Upper lobe of left lung (tissue), 4 donors: Measurements from ENCODE around the gene ANKRD13C.

Experiments
- POLR2A ChIP-seq, 4 donors: fragments of 450-650 bp; IDR thresholded peaks; one replicate each; pipeline ENCODE4 v1.5.1; 2016 to 2017; ENCODE audit warnings: antibody characterized with exemption in 4 of 4, mild to moderate bottlenecking in 2 of 4
- POLR2AphosphoS5 ChIP-seq, 2 donors: sonication (generic); formaldehyde crosslinking; IDR thresholded peaks; one replicate each; pipeline ENCODE4 v1.5.1; 2017; ENCODE audit warnings: antibody characterized with exemption in 2 of 2
- TF ChIP-seq, protein P1 (sequence below), 6 experiments: fragments of 450-650 bp in 4 of 6; fragments of 200-600 bp in 2 of 6; sonication (generic) in 2 of 6; IDR thresholded peaks; one replicate each; pipeline ENCODE4 v1.5.1; 2016 to 2019; ENCODE audit warnings: antibody characterized with exemption in 6 of 6

DNA sequence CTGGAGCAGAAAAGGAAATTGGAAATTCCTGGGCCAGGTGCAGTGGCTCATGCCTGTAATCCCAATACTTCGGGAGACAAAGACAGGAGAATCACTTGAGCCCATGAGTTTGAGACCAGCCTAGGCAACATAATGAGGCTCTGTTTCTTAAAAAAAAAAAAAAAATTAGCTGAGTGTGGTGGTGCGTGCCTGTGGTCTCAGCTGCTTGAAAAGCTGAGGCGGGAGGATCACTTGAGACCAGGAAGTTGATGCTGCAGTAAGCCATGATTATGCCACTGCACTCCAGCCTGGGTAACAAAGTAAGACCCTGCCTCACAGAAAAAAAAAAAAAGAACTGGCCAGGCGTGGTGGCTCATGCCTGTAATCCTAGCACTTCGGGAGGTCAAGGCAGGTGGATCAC is 76.6 kb downstream of the ANKRD13C start:
- TF ChIP-seq, protein P1, sequence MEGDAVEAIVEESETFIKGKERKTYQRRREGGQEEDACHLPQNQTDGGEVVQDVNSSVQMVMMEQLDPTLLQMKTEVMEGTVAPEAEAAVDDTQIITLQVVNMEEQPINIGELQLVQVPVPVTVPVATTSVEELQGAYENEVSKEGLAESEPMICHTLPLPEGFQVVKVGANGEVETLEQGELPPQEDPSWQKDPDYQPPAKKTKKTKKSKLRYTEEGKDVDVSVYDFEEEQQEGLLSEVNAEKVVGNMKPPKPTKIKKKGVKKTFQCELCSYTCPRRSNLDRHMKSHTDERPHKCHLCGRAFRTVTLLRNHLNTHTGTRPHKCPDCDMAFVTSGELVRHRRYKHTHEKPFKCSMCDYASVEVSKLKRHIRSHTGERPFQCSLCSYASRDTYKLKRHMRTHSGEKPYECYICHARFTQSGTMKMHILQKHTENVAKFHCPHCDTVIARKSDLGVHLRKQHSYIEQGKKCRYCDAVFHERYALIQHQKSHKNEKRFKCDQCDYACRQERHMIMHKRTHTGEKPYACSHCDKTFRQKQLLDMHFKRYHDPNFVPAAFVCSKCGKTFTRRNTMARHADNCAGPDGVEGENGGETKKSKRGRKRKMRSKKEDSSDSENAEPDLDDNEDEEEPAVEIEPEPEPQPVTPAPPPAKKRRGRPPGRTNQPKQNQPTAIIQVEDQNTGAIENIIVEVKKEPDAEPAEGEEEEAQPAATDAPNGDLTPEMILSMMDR (IDR thresholded peaks at IDR 0.05), result no peak
- TF ChIP-seq POLR2AphosphoS5 (IDR thresholded peaks at IDR 0.05), result no peak
- TF ChIP-seq POLR2A (IDR thresholded peaks at IDR 0.05), result no peak
